Measurements from ENCODE around the gene FAM53B.

- TF ChIP-seq ZFP30 (CRISPR knock-in tag; IDR thresholded peaks at IDR 0.05) (no peak), ZNF8 (CRISPR knock-in tag; IDR thresholded peaks at IDR 0.05) (no peak), TCF4 (CRISPR knock-in tag; IDR thresholded peaks at IDR 0.05; ENCODE audit: borderline replicate concordance) (no peak), POU6F1 (CRISPR knock-in tag; IDR thresholded peaks at IDR 0.05; ENCODE audit: borderline replicate concordance, low read depth) (no peak), PATZ1 (CRISPR knock-in tag; IDR thresholded peaks at IDR 0.05; ENCODE audit: borderline replicate concordance) (no peak), ZFP3 (CRISPR knock-in tag; IDR thresholded peaks at IDR 0.05) (no peak), ZC3H10 (CRISPR knock-in tag; IDR thresholded peaks at IDR 0.05) (no peak), TSHZ2 (CRISPR knock-in tag; IDR thresholded peaks at IDR 0.05) (no peak), ZNF565 (CRISPR knock-in tag; conservative IDR thresholded peaks at IDR 0.05; ENCODE audit: low read depth) (no peak)
Measured at GRCh38 chr10:124681091-124681490, 63.1 kb downstream of the FAM53B start.

Measured in SK-N-SH treated with all-trans-retinoic acid at 6 μM for 48 hours (cell line).